AG09319 (cell line): ENCODE results near the gene HES7.

ENCODE experiments used
- DNase-seq: peaks from one replicate; pipeline ENCODE4 v3.0.0-alpha.2; 2010; ENCODE audit warnings: low read depth; ENCODE audit errors: extremely low read depth
- CTCF ChIP-seq: IDR thresholded peaks from 2 replicates; pipeline ENCODE4 v1.5.1; 2011; ENCODE audit warnings: low read depth, mild to moderate bottlenecking, inconsistent platforms, low read length, moderate library complexity

The HES7 gene

GRCh38 chr17:8159032-8159400 is 35.1 kb upstream of the HES7 start:
- TF ChIP-seq CTCF: no peak
- no peak for DNase-seq

GRCh38 chr17:8158267-8159031 is 34.5 kb upstream of the HES7 start:
- DNase-seq: peak; percentile 75
- TF ChIP-seq CTCF: peak; percentile 85

GRCh38 chr17:8156246-8156992 is 32.5 kb upstream of the HES7 start:
- peak; percentile 100 for DNase-seq
- peak; percentile 8; the same call in 1 of the 2 replicates for TF ChIP-seq CTCF

- no peak for DNase-seq
- TF ChIP-seq CTCF: no peak
Observed at GRCh38 chr17:8155996-8156245, 32.0 kb upstream of the HES7 start.

- TF ChIP-seq CTCF: no peak
- no peak for DNase-seq
Observed at GRCh38 chr17:8155231-8155995, 31.5 kb upstream of the HES7 start.

GRCh38 chr17:8154608-8155155 is 30.8 kb upstream of the HES7 start:
- no peak for TF ChIP-seq CTCF
- no peak for DNase-seq
